HepG2 (cell line): ENCODE results near the gene FAT2. TPM values are rescaled to one million over a fixed set of nuclear protein-coding genes. Genes with fewer than 3 reads are reported as not detected.

Source experiments
- ATAC-seq: fragments of 200-7000 bp; cut with Tn5 transposase; 3 replicates; pipeline ENCODE4 v1.9.1; 2020; ENCODE audit warnings: mild to moderate bottlenecking, moderate library complexity
- BruUV-seq: library from RNA; stranded (reverse); fragments of 400-500 nt; replicated peaks from 2 replicates; lab custom pipeline; 2021; lab: Mats Ljungman, UMichigan
- CTCF ChIA-PET: fragments of 300-600 bp; formaldehyde crosslinking; extraction: SDS; loops from one replicate; lab custom pipeline; 2021; ENCODE audit warnings: low total read pairs, inconsistent platforms, low intra/inter-chr PET ratio; lab: Yijun Ruan, JAX
- POLR2A ChIA-PET: fragments of 350-600 bp; sonication (Branson Sonifier 250); formaldehyde crosslinking; loops from one replicate; lab custom pipeline; 2020; ENCODE audit warnings: antibody characterized with exemption, inconsistent platforms; lab: Yijun Ruan, JAX
- DNase-seq: peaks from one replicate; pipeline ENCODE4 v3.0.0-alpha.2; 2015; ENCODE audit warnings: low spot score
- FAIRE-seq: peaks from 3 replicates; lab custom pipeline; 2011; peaks lifted over from hg19 to GRCh38; lab: Jason Lieb, UNC
- H2AFZ ChIP-seq: one replicate; pipeline ENCODE4 v1.6.1; 2011; ENCODE audit warnings: low read length, inconsistent platforms
- H3K27ac ChIP-seq: fragments of 300-600 bp; 3 replicates; pipeline ENCODE4 v1.8.0; 2011; ENCODE audit warnings: mixed run types, mild to moderate bottlenecking, mixed read lengths, low read length, inconsistent platforms; ENCODE audit not compliant: insufficient read depth; ENCODE audit errors: extremely low read length
- H3K27me3 ChIP-seq, 2 experiments: fragments of 200-600 bp in 1 of 2; 2 replicates in 1 of 2; 3 replicates in 1 of 2; pipeline versions ENCODE4 v1.6.0 to v1.8.0; 2011; ENCODE audit warnings: low read length in 2 of 2, mild to moderate bottlenecking in 2 of 2, moderate library complexity in 2 of 2, inconsistent platforms in 1 of 2; ENCODE audit not compliant: insufficient read depth in 2 of 2, control insufficient read depth in 1 of 2
- H3K36me3 ChIP-seq, 2 experiments: fragments of 200-600 bp in 1 of 2; replicated peaks in 1 of 2; 2 replicates in 1 of 2; 3 replicates in 1 of 2; pipeline versions ENCODE4 v1.5.1 to v1.8.0; 2011; ENCODE audit warnings: low read length in 2 of 2, inconsistent platforms in 1 of 2; ENCODE audit not compliant: insufficient read depth in 2 of 2, control insufficient read depth in 1 of 2
- H3K4me1 ChIP-seq: 2 replicates; pipeline ENCODE4 v1.5.1; 2012; ENCODE audit warnings: low read length, inconsistent platforms; ENCODE audit not compliant: insufficient read depth
- H3K4me2 ChIP-seq: 2 replicates; pipeline ENCODE4 v1.6.0; 2011; ENCODE audit warnings: low read depth, low read length, inconsistent platforms
- H3K4me3 ChIP-seq, 3 experiments: fragments of 200-600 bp in 1 of 3; sonication (generic), shearing (Covaris generic) in 1 of 3; replicated peaks in 1 of 3; 2 replicates each; pipeline ENCODE4 v1.5.1; 2011 to 2016; ENCODE audit warnings: low read length in 3 of 3, inconsistent platforms in 2 of 3, low read depth in 2 of 3, mild to moderate bottlenecking in 2 of 3, control low read depth in 1 of 3, mixed read lengths in 1 of 3; ENCODE audit not compliant: insufficient read depth in 1 of 3
- H3K79me2 ChIP-seq: one replicate; pipeline ENCODE4 v1.6.1; 2011; ENCODE audit warnings: low read length, inconsistent platforms; ENCODE audit not compliant: insufficient read depth
- H3K9ac ChIP-seq: 2 replicates; pipeline ENCODE4 v1.6.0; 2011; ENCODE audit warnings: mild to moderate bottlenecking, low read depth, low read length, inconsistent platforms; ENCODE audit not compliant: insufficient read depth
- H3K9me3 ChIP-seq: 2 replicates; pipeline ENCODE4 v1.5.1; 2012; ENCODE audit warnings: mild to moderate bottlenecking, low read length
- H4K20me1 ChIP-seq: 2 replicates; pipeline ENCODE4 v1.6.0; 2011; ENCODE audit warnings: inconsistent platforms, mild to moderate bottlenecking, low read length, moderate library complexity; ENCODE audit not compliant: insufficient read depth
- CCAR2 ChIP-seq: fragments of 200-400 bp; formaldehyde crosslinking; optimal IDR thresholded peaks from 2 replicates; pipeline ENCODE3; 2018; ENCODE audit warnings: low read depth, mild to moderate bottlenecking, low read length, moderate library complexity
- ELF1 ChIP-seq: sonication (generic); formaldehyde crosslinking; IDR thresholded peaks from 2 replicates; pipeline ENCODE4 v1.4.0; 2020; ENCODE audit warnings: missing genetic modification reagents
- GPN1 ChIP-seq: sonication (generic); formaldehyde crosslinking; IDR thresholded peaks from 2 replicates; pipeline ENCODE4 v1.5.1; 2020; ENCODE audit warnings: missing genetic modification reagents, borderline replicate concordance
- KLF15 ChIP-seq: sonication (generic); formaldehyde crosslinking; IDR thresholded peaks from 2 replicates; pipeline ENCODE4 v1.8.1; 2023; ENCODE audit warnings: borderline replicate concordance, mild to moderate bottlenecking, inconsistent platforms, missing genetic modification reagents, mixed read lengths
- NCOA5 ChIP-seq: sonication (generic); formaldehyde crosslinking; IDR thresholded peaks from 2 replicates; pipeline ENCODE4 v1.4.0; 2020; ENCODE audit warnings: missing genetic modification reagents
- SYNCRIP ChIP-seq: fragments of 200-400 bp; formaldehyde crosslinking; IDR thresholded peaks from 2 replicates; pipeline ENCODE4 v1.6.1; 2018; ENCODE audit warnings: mild to moderate bottlenecking, low read depth, low read length; ENCODE audit not compliant: insufficient read depth
- TEAD2 ChIP-seq: sonication (generic); formaldehyde crosslinking; IDR thresholded peaks from 2 replicates; pipeline ENCODE4 v1.9.0; 2021; ENCODE audit warnings: missing genetic modification reagents
- ZNF232 ChIP-seq: sonication (generic); formaldehyde crosslinking; IDR thresholded peaks from 2 replicates; pipeline ENCODE4 v1.4.0; 2020; ENCODE audit warnings: missing genetic modification reagents, borderline replicate concordance
- ZNF3 ChIP-seq: IDR thresholded peaks from 2 replicates; pipeline ENCODE4 v1.7.0; 2017; ENCODE audit warnings: inconsistent platforms
- ZNF317 ChIP-seq: sonication (generic); formaldehyde crosslinking; IDR thresholded peaks from 2 replicates; pipeline ENCODE4 v1.5.0; 2020; ENCODE audit warnings: mild to moderate bottlenecking, missing genetic modification reagents
- ZNF33A ChIP-seq: sonication (generic); formaldehyde crosslinking; IDR thresholded peaks from 2 replicates; pipeline ENCODE4 v1.5.1; 2020; ENCODE audit warnings: missing genetic modification reagents, mild to moderate bottlenecking, moderate library complexity, borderline replicate concordance
- ZNF547 ChIP-seq: sonication (generic); formaldehyde crosslinking; IDR thresholded peaks from 2 replicates; pipeline ENCODE4 v1.5.1; 2020; ENCODE audit warnings: mild to moderate bottlenecking, missing genetic modification reagents
- ZNF629 ChIP-seq: sonication (generic); formaldehyde crosslinking; conservative IDR thresholded peaks from 2 replicates; pipeline ENCODE4 v1.5.0; 2020; ENCODE audit warnings: missing genetic modification reagents
- ZNF773 ChIP-seq: sonication (generic); formaldehyde crosslinking; IDR thresholded peaks from 2 replicates; pipeline ENCODE4 v1.4.0; 2020; ENCODE audit warnings: missing genetic modification reagents, borderline replicate concordance
- WGBS: methylation state at CpG from one replicate; pipeline ENCODE4 v1.1.6; 2017; ENCODE audit warnings: low lambda C conversion rate; 5-methylcytosine and 5-hydroxymethylcytosine counted together
- in situ Hi-C: cut with HindIII; loops from 2 replicates; pipeline ENCODE4 v1.10.0; 2017; ENCODE audit warnings: low pct_unique_long_range_greater_than_20kb; ENCODE audit not compliant: extremely low pct_ligation_motif_present
- intact Hi-C: fragments of 100-400 bp; cut with micrococcal nuclease; formaldehyde crosslinking; loops from one replicate; pipeline ENCODE4 v1.10.0; 2022; ENCODE audit not compliant: unreplicated experiment
- polyA plus RNA-seq, 8 experiments: library from polyadenylated mRNA; depleted of rRNA in 3 of 8; stranded (reverse) in 7 of 8; unstranded in 1 of 8; fragments of >200 nt; fragmentation: Illumina TruSeq in 4 of 8; extraction: Trizol in 4 of 8; gene quantifications; 2 replicates each; pipeline versions ENCODE4 v1.2.1 to v1.2.3, GENCODE V29; 2011 to 2016; ENCODE audit warnings: low read depth in 4 of 8, missing spikeins in 1 of 8, mixed read lengths in 1 of 8; ENCODE audit not compliant: insufficient read depth in 1 of 8
- total RNA-seq, 5 experiments: library from RNA; depleted of rRNA; stranded (reverse); fragments of >200 nt; fragmentation: Illumina TruSeq; extraction: Trizol; gene quantifications; 2 replicates each; pipeline ENCODE4 v1.2.3, GENCODE V29; 2016; ENCODE audit warnings: low read depth in 1 of 5
- TF ChIP-seq, protein P1 (sequence below): sonication (generic); formaldehyde crosslinking; IDR thresholded peaks from 2 replicates; pipeline ENCODE4 v1.8.1; 2022; ENCODE audit warnings: low read depth, mild to moderate bottlenecking, missing genetic modification reagents
- TF ChIP-seq, protein P2 (sequence below): sonication (generic); formaldehyde crosslinking; IDR thresholded peaks from 2 replicates; pipeline ENCODE4 v1.4.0; 2020; ENCODE audit warnings: missing genetic modification reagents, borderline replicate concordance

The FAT2 gene
- total and polyA plus RNA-seq, 2 of the 13 experiments (the other 11 are each of a cell fraction or from before 2014, with no cell fraction given) = not detected

DNA sequence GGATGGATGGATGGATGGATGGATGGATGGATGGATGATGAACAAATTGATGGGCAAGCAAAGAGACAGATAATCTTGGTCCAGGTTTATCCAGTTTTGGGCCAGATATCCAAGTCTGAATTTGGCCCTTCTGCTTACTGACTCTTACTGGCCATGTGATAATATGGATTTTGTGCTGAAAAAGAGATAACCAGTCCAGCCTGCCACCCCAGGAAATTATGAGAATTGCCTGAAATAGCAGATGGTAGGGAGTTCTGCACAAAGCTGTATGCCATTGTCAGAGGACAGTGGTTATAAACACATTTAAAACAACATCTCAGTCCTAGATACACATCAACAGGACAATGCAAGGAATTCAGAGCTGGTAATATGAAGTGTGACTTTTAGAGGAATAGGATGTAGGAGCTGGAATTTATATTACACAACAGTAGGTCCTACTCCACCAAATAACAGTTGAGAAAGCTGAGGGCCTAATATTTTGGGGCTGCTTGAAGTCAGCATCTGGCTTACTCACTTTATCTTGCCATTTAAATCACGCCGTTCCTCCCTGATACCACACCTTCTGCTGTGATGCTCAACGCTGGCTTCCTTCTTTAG is 9.0 kb upstream of the FAT2 start:
- no peak for DNase-seq
- Histone ChIP-seq H3K36me3 (no peaks in the 10 kb centered on the region), H4K20me1 (no peaks in the 10 kb centered on the region), H3K27ac (no peak overlapping the region), H3K9ac (no peak overlapping the region), H3K79me2 (no peaks in the 10 kb centered on the region), H2AFZ (no peak overlapping the region), H3K4me3 (no peak overlapping the region), H3K4me2 (no peak overlapping the region), H3K4me1 (peaks cover 5% of the 10 kb centered on the region; the same call in 1 of the 2 replicates), H3K9me3 (no peaks in the 10 kb centered on the region), H3K27me3 (peaks cover 1 to 10% of the 10 kb centered on the region in 2 experiments; a peak in 2 of 5 replicates)
- ChIA-PET CTCF (no interaction called here), POLR2A (no interaction called here)
- no peak for TF ChIP-seq TEAD2 (CRISPR knock-in tag)
- no peak for TF ChIP-seq KLF15 (CRISPR knock-in tag)
- no peak for TF ChIP-seq GPN1
- TF ChIP-seq ZNF773 = no peak
- TF ChIP-seq CCAR2 = no peak
- TF ChIP-seq ZNF3 (CRISPR knock-in tag) = no peak
- no peak for TF ChIP-seq SYNCRIP
- TF ChIP-seq, protein P1, sequence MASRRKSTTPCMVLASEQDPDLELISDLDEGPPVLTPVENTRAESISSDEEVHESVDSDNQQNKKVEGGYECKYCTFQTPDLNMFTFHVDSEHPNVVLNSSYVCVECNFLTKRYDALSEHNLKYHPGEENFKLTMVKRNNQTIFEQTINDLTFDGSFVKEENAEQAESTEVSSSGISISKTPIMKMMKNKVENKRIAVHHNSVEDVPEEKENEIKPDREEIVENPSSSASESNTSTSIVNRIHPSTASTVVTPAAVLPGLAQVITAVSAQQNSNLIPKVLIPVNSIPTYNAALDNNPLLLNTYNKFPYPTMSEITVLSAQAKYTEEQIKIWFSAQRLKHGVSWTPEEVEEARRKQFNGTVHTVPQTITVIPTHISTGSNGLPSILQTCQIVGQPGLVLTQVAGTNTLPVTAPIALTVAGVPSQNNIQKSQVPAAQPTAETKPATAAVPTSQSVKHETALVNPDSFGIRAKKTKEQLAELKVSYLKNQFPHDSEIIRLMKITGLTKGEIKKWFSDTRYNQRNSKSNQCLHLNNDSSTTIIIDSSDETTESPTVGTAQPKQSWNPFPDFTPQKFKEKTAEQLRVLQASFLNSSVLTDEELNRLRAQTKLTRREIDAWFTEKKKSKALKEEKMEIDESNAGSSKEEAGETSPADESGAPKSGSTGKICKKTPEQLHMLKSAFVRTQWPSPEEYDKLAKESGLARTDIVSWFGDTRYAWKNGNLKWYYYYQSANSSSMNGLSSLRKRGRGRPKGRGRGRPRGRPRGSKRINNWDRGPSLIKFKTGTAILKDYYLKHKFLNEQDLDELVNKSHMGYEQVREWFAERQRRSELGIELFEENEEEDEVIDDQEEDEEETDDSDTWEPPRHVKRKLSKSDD (CRISPR knock-in tag) = no peak
- no peak for TF ChIP-seq ZNF232 (CRISPR knock-in tag)
- TF ChIP-seq, protein P2, sequence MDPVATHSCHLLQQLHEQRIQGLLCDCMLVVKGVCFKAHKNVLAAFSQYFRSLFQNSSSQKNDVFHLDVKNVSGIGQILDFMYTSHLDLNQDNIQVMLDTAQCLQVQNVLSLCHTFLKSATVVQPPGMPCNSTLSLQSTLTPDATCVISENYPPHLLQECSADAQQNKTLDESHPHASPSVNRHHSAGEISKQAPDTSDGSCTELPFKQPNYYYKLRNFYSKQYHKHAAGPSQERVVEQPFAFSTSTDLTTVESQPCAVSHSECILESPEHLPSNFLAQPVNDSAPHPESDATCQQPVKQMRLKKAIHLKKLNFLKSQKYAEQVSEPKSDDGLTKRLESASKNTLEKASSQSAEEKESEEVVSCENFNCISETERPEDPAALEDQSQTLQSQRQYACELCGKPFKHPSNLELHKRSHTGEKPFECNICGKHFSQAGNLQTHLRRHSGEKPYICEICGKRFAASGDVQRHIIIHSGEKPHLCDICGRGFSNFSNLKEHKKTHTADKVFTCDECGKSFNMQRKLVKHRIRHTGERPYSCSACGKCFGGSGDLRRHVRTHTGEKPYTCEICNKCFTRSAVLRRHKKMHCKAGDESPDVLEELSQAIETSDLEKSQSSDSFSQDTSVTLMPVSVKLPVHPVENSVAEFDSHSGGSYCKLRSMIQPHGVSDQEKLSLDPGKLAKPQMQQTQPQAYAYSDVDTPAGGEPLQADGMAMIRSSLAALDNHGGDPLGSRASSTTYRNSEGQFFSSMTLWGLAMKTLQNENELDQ (CRISPR knock-in tag) = no peak
- no peak for TF ChIP-seq NCOA5 (CRISPR knock-in tag)
- no peak for TF ChIP-seq ZNF33A (CRISPR knock-in tag)
- no peak for TF ChIP-seq ZNF547 (CRISPR knock-in tag)
- TF ChIP-seq ELF1 (CRISPR knock-in tag) = no peak
- no peak for TF ChIP-seq ZNF629 (CRISPR knock-in tag)
- no peak for TF ChIP-seq ZNF317 (CRISPR knock-in tag)
- ATAC-seq = no peak
- intact Hi-C loops = no loop called here
- BruUV-seq = no TSS peak
- in situ Hi-C loops = no loop called here
- no peak for FAIRE-seq
- 38% methylated on average over 3 of the region's 3 CpGs for WGBS
